Measurements from ENCODE around the gene WDR64. TPM values are rescaled to one million over a fixed set of nuclear protein-coding genes. Genes with fewer than 3 reads are reported as not detected.

The WDR64 gene
- total RNA-seq, 3 donors from 2014 or later = 0.25 TPM; not detected in 2

GRCh38 chr1:241707442-241707841 is 55.4 kb downstream of the WDR64 start:
- no peak for ATAC-seq
- no peak for TF ChIP-seq CTCF (IDR thresholded peaks at IDR 0.05)
- Histone ChIP-seq H3K4me3 (no peak overlapping the region), H3K9me3 (no peaks in the 10 kb centered on the region), H3K4me1 (ENCODE audit: low read depth) (no peaks in the 10 kb centered on the region), H3K36me3 (ENCODE audit: low read depth) (no peaks in the 10 kb centered on the region)
- intact Hi-C loops (cut with DNase I, micrococcal nuclease) = no loop called here
- DNase-seq = no peak

- H3K4me3 ChIP-seq = no peak overlapping the region
- H3K4me1 ChIP-seq (ENCODE audit: low read depth) = no peaks in the 10 kb centered on the region
- intact Hi-C loops (cut with DNase I, micrococcal nuclease) = no loop called here
- H3K9me3 ChIP-seq = no peaks in the 10 kb centered on the region
- ATAC-seq (no peak), DNase-seq (no peak)
- H3K36me3 ChIP-seq (ENCODE audit: low read depth) = no peaks in the 10 kb centered on the region
- no peak for TF ChIP-seq CTCF (IDR thresholded peaks at IDR 0.05)
Measured at GRCh38 chr1:241711326-241711725, 59.2 kb downstream of the WDR64 start.

- Histone ChIP-seq H3K4me3 (no peak overlapping the region), H3K9me3 (no peaks in the 10 kb centered on the region), H3K4me1 (ENCODE audit: low read depth) (no peaks in the 10 kb centered on the region), H3K36me3 (ENCODE audit: low read depth) (no peaks in the 10 kb centered on the region)
- intact Hi-C loops (cut with DNase I, micrococcal nuclease) = no loop called here
- ATAC-seq = no peak
- no peak for TF ChIP-seq CTCF (IDR thresholded peaks at IDR 0.05)
- DNase-seq = no peak
Measured at GRCh38 chr1:241713316-241713715, 61.2 kb downstream of the WDR64 start.

- no peak for TF ChIP-seq CTCF (IDR thresholded peaks at IDR 0.05)
- ATAC-seq = no peak
Measured at GRCh38 chr1:241714321-241715218, 62.5 kb downstream of the WDR64 start.

GRCh38 chr1:241715435-241715834 is 63.4 kb downstream of the WDR64 start:
- no peaks in the 10 kb centered on the region for H3K36me3 ChIP-seq (ENCODE audit: low read depth)
- intact Hi-C loops (cut with DNase I, micrococcal nuclease) = no loop called here
- no peak for ATAC-seq
- H3K9me3 ChIP-seq = no peaks in the 10 kb centered on the region
- no peak overlapping the region for H3K4me3 ChIP-seq
- no peak for TF ChIP-seq CTCF (IDR thresholded peaks at IDR 0.05)
- H3K4me1 ChIP-seq (ENCODE audit: low read depth) = no peaks in the 10 kb centered on the region
- no peak for DNase-seq

More at GRCh38 chr1:241714321-241715218, 62.5 kb downstream of the WDR64 start:
- Histone ChIP-seq H3K36me3 (ENCODE audit: low read depth) (no peaks in the 10 kb centered on the region), H3K9me3 (no peaks in the 10 kb centered on the region), H3K4me3 (no peak overlapping the region), H3K4me1 (ENCODE audit: low read depth) (no peaks in the 10 kb centered on the region)
- intact Hi-C loops (cut with DNase I, micrococcal nuclease) = no loop called here
- DNase-seq = no peak

Measured in mucosa of descending colon (tissue), 3 donors.